Sigmoid colon (tissue), 7 donors: ENCODE results near the gene TTLL4. TPM values are rescaled to one million over a fixed set of nuclear protein-coding genes. Genes with fewer than 3 reads are reported as not detected.

Source experiments
- DNase-seq: peaks from one replicate; pipeline ENCODE4 v3.0.0-alpha.2; 2019
- H3K27ac ChIP-seq, 4 donors: fragments of 200-600 bp; sonication (generic); one replicate each; pipeline ENCODE4 v1.5.1; 2016 to 2019; ENCODE audit warnings: mild to moderate bottlenecking in 1 of 4
- H3K27me3 ChIP-seq, 3 donors: fragments of 200-600 bp; sonication (generic); one replicate each; pipeline ENCODE4 v1.5.1; 2019; ENCODE audit warnings: mild to moderate bottlenecking in 1 of 3
- H3K36me3 ChIP-seq, 4 donors: fragments of 200-600 bp; sonication (generic); one replicate each; pipeline ENCODE4 v1.5.1; 2016 to 2019
- H3K4me1 ChIP-seq, 4 donors: fragments of 200-600 bp; sonication (generic); one replicate each; pipeline ENCODE4 v1.5.1; 2017 to 2019
- H3K4me3 ChIP-seq, 4 donors: fragments of 200-600 bp; sonication (generic); one replicate each; pipeline ENCODE4 v1.5.1; 2017 to 2019; ENCODE audit warnings: mild to moderate bottlenecking in 2 of 4, moderate library complexity in 1 of 4
- H3K9me3 ChIP-seq, 4 donors: fragments of 200-600 bp in 3 of 4; sonication (generic) in 3 of 4; one replicate each; pipeline versions ENCODE4 v1.5.1 to v1.6.1; 2013 to 2019
- EP300 ChIP-seq, 4 donors: sonication (generic); formaldehyde crosslinking; IDR thresholded peaks; one replicate each; pipeline ENCODE4 v1.6.1; 2017; ENCODE audit warnings: antibody characterized with exemption in 4 of 4
- POLR2A ChIP-seq, 2 donors: fragments of 450-650 bp; IDR thresholded peaks; one replicate each; pipeline ENCODE4 v1.6.1; 2016; ENCODE audit warnings: antibody characterized with exemption in 2 of 2, mild to moderate bottlenecking in 2 of 2, moderate library complexity in 2 of 2
- POLR2AphosphoS5 ChIP-seq, 4 donors: sonication (generic); formaldehyde crosslinking; IDR thresholded peaks; one replicate each; pipeline ENCODE4 v1.6.1; 2017; ENCODE audit warnings: antibody characterized with exemption in 4 of 4
- WGBS, 2 donors: extraction: QIAGEN DNeasy Blood & Tissue Kit; methylation state at CpG; one replicate each; pipeline ENCODE4 v1.1.7; 2013; 5-methylcytosine and 5-hydroxymethylcytosine counted together
- intact Hi-C: fragments of 100-400 bp; cut with DNase I; formaldehyde crosslinking; loops from one replicate; pipeline ENCODE4 v1.15.1; 2023
- polyA plus RNA-seq, 3 donors: library from polyadenylated mRNA; stranded (reverse); fragments of 200-250 nt; gene quantifications; one replicate each; pipeline ENCODE4 v1.2.3, GENCODE V29; 2013
- total RNA-seq, 4 donors: library from RNA; depleted of rRNA; stranded (reverse); fragments of >200 nt; gene quantifications; one replicate each; pipeline ENCODE4 v1.1.0, GENCODE V29; 2016
- TF ChIP-seq, protein P1 (sequence below), 4 experiments: fragments of 450-650 bp in 3 of 4; fragments of 200-600 bp in 1 of 4; IDR thresholded peaks; one replicate each; pipeline ENCODE4 v1.5.1; 2016 to 2019; ENCODE audit warnings: antibody characterized with exemption in 4 of 4, mild to moderate bottlenecking in 3 of 4, moderate library complexity in 2 of 4
- donor health status: healthy with polysubstance abuse.
- donor health status: Bipolar disorder and iron deficiency.
- donor health status: healthy.

The TTLL4 gene
- total and polyA plus RNA-seq, 7 donors, result 6.0 to 16.0 (median 11.8) TPM

DNA sequence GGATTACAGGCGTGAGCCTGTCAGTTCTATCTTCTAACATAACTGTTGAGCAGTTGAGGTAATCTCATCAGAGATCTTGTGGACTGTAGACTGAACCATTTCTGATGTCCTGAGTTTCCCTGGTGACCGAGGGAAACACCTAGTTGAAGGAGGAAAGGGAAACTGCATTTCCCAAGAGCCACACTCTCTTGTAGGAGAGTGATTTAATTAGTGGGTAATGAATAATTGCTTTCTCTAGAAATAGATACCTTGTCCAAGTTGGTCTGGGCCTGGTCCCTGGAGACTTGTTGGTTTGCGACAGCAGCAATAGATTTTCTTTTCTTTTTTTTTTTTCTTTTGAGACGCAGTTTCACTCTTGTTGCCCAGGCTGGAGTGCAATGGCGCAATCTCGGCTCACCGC is 7.4 kb downstream of the TTLL4 start:
- no peaks in the 10 kb centered on the region for H3K9me3 ChIP-seq
- 94% methylated on average over 7 of the region's 7 CpGs for WGBS, 2 donors
- intact Hi-C loops, result no loop called here

DNA sequence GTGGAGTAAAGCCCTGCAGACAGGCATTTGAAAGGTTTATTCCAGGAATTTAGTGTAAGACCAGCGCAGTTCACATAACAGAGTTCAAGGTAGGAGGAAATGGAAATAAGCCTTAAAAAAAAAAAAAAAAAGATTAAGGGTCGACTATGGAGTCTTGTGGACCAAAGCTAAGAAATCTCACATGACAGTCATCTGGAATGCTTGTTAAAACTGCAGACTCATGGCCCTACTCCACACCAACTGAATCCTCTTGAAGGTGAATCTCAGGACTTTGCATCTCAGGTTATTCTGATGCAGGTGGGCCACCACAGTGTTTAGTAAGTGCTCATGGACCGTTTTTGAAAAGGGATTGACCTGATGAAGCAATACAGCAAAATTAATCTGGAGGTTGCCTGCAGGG is 8.8 kb downstream of the TTLL4 start:
- Histone ChIP-seq H3K27me3 (no peaks in the 10 kb centered on the region), H3K4me1 (peaks cover 0 to 12% (median 2%) of the 10 kb centered on the region in 4 donors)
- intact Hi-C loops, result no loop called here

More for the DNA sequence above, 7.4 kb downstream of the TTLL4 start:
- Histone ChIP-seq H3K27me3 (no peaks in the 10 kb centered on the region), H3K4me3 (no peak overlapping the region), H3K4me1 (peaks cover 0 to 12% (median 2%) of the 10 kb centered on the region in 4 donors), H3K36me3 (no peaks in the 10 kb centered on the region), H3K27ac (no peak overlapping the region)
- TF ChIP-seq POLR2AphosphoS5 (IDR thresholded peaks at IDR 0.05) (no peak), POLR2A (IDR thresholded peaks at IDR 0.05) (no peak), EP300 (IDR thresholded peaks at IDR 0.05) (no peak)
- TF ChIP-seq, protein P1, sequence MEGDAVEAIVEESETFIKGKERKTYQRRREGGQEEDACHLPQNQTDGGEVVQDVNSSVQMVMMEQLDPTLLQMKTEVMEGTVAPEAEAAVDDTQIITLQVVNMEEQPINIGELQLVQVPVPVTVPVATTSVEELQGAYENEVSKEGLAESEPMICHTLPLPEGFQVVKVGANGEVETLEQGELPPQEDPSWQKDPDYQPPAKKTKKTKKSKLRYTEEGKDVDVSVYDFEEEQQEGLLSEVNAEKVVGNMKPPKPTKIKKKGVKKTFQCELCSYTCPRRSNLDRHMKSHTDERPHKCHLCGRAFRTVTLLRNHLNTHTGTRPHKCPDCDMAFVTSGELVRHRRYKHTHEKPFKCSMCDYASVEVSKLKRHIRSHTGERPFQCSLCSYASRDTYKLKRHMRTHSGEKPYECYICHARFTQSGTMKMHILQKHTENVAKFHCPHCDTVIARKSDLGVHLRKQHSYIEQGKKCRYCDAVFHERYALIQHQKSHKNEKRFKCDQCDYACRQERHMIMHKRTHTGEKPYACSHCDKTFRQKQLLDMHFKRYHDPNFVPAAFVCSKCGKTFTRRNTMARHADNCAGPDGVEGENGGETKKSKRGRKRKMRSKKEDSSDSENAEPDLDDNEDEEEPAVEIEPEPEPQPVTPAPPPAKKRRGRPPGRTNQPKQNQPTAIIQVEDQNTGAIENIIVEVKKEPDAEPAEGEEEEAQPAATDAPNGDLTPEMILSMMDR (IDR thresholded peaks at IDR 0.05), result no peak
- no peak for DNase-seq

DNA sequence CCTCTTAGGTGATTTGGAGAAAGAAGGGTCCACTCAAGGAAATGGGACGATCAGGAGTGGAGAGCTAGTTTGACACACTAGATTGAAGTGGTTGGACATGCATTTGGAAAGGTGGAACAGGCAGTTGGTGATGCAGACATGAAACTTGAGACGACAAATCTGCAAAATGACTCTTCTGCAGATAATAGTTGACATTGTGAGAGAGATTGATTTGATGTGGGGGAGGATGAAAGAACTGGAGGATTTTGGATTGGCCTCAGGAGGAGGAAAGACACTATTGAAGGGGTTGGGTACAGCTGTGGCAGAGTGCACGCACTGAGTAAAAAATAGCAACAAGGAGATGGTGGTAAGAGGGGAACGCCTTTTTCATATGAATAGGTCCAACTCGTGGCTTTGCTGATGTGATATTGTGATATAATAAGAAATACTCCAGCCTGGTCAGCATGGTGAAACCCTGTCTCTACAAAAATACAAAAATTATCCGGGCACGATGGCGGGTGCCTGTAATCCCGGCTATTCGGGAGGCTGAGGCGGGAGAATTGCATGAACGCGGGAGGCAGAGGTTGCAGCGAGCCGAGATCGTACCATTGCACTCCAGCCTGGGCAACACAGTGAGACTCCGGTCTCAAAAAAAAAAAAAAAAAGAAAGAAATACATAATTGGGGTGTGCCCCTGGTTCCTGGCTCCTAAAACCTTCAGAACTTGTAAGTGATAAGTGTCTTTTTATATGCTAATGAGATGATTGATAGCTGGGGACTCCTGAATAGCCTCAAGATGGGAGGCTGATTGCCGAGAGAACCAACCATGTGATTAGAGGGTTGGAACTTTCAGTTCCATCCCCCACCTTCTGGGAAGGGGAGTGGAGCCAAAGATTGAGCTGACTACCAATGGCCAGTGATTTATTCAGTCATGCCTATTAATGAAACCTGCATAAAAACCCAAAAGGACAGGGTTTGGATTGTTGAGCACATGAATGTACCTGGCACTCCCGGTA is 9.7 kb downstream of the TTLL4 start:
- Histone ChIP-seq H3K27ac (no peak overlapping the region), H3K4me3 (no peak overlapping the region), H3K4me1 (peaks cover 0 to 12% (median 2%) of the 10 kb centered on the region in 4 donors), H3K36me3 (no peaks in the 10 kb centered on the region), H3K27me3 (no peaks in the 10 kb centered on the region), H3K9me3 (no peaks in the 10 kb centered on the region)
- 96 to 97% methylated on average over 19 of the region's 19 CpGs for WGBS, 2 donors
- TF ChIP-seq, protein P1 (IDR thresholded peaks at IDR 0.05), result no peak
- TF ChIP-seq EP300 (IDR thresholded peaks at IDR 0.05) (no peak), POLR2AphosphoS5 (IDR thresholded peaks at IDR 0.05) (no peak), POLR2A (IDR thresholded peaks at IDR 0.05) (no peak)
- intact Hi-C loops, result no loop called here
- DNase-seq, result no peak

More for the DNA sequence above, 8.8 kb downstream of the TTLL4 start:
- 73 to 82% methylated on average over 3 of the region's 3 CpGs for WGBS, 2 donors
- Histone ChIP-seq H3K27ac (no peak overlapping the region), H3K4me3 (no peak overlapping the region), H3K9me3 (no peaks in the 10 kb centered on the region), H3K36me3 (no peaks in the 10 kb centered on the region)
- DNase-seq, result no peak
- TF ChIP-seq POLR2A (IDR thresholded peaks at IDR 0.05) (no peak), EP300 (IDR thresholded peaks at IDR 0.05) (no peak), POLR2AphosphoS5 (IDR thresholded peaks at IDR 0.05) (no peak)
- TF ChIP-seq, protein P1 (IDR thresholded peaks at IDR 0.05), result no peak

DNA sequence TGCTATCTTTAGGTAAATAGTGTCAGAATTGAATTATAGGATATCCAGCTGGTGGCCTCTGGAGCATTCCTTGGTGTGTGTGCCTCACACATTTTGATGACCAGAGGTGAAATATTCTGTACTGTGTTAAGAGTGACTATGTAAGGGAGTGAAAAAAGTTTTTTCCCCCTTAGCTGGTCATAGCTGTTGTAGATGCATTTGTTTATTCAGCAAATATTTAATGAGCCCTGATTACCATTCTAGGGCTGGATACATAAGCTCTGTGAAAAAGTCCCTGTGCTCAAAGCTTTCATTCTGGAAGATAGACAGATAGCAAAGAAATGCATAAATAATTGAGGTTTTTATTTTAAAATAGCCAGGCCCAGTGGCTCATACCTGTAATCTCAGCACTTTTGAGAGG is 10.9 kb downstream of the TTLL4 start:
- no peak for DNase-seq
- H3K4me1 ChIP-seq, result peaks cover 0 to 12% (median 2%) of the 10 kb centered on the region in 4 donors
- no peak overlapping the region for H3K4me3 ChIP-seq
- no peak for TF ChIP-seq POLR2AphosphoS5 (IDR thresholded peaks at IDR 0.05)
- TF ChIP-seq, protein P1 (IDR thresholded peaks at IDR 0.05), result no peak
- no peak for TF ChIP-seq POLR2A (IDR thresholded peaks at IDR 0.05)
- no peak for TF ChIP-seq EP300 (IDR thresholded peaks at IDR 0.05)
- H3K27me3 ChIP-seq, result no peaks in the 10 kb centered on the region
- H3K27ac ChIP-seq, result no peak overlapping the region
- intact Hi-C loops, result no loop called here
- H3K9me3 ChIP-seq, result peaks cover 0 to 4% (median 2%) of the 10 kb centered on the region in 4 donors
- no peaks in the 10 kb centered on the region for H3K36me3 ChIP-seq
